Left forelimb (tissue), 1 donor: ENCODE data around the gene OTUB2.

Experiments used
- DNase-seq: peaks from one replicate; pipeline ENCODE4 v3.0.0-alpha.2; 2018; ENCODE audit warnings: low spot score

Gene OTUB2

GRCh38 chr14:93997082-93997481 lies 29.1 kb upstream of the OTUB2 start, which contains the start of gene CCDC197:
CCDC197 (plus strand) TSS chr14:93997301; CDS start chr14:93998132, 831 bp downstream.
- no peak for DNase-seq

GRCh38 chr14:93997916-93998870 lies 27.9 kb upstream of the OTUB2 start:
- DNase-seq, result no peak

- DNase-seq, result no peak
Observed at GRCh38 chr14:93998871-93999403, 27.2 kb upstream of the OTUB2 start.

GRCh38 chr14:93999573-93999972 lies 26.6 kb upstream of the OTUB2 start:
- no peak for DNase-seq

- DNase-seq, result no peak
Observed at GRCh38 chr14:94000267-94000666, 25.9 kb upstream of the OTUB2 start.

- DNase-seq, result no peak
Observed at GRCh38 chr14:94001016-94001415, 25.1 kb upstream of the OTUB2 start.

GRCh38 chr14:94001501-94002396 lies 24.4 kb upstream of the OTUB2 start:
- no peak for DNase-seq

- DNase-seq, result no peak
Observed at GRCh38 chr14:94003397-94003796, 22.7 kb upstream of the OTUB2 start.

GRCh38 chr14:94004015-94004414 lies 22.1 kb upstream of the OTUB2 start:
- DNase-seq, result no peak

- no peak for DNase-seq
Observed at GRCh38 chr14:94005324-94006073, 20.6 kb upstream of the OTUB2 start.

- DNase-seq, result no peak
Observed at GRCh38 chr14:94008234-94008633, 17.9 kb upstream of the OTUB2 start.

GRCh38 chr14:94009767-94010166 lies 16.4 kb upstream of the OTUB2 start:
- no peak for DNase-seq

GRCh38 chr14:94010625-94011024 lies 15.5 kb upstream of the OTUB2 start:
- DNase-seq, result no peak

- DNase-seq, result no peak
Observed at GRCh38 chr14:94011795-94012194, 14.3 kb upstream of the OTUB2 start.

- DNase-seq, result no peak
Observed at GRCh38 chr14:94014382-94014781, 11.8 kb upstream of the OTUB2 start.

- DNase-seq, result no peak
Observed at GRCh38 chr14:94015223-94015622, 10.9 kb upstream of the OTUB2 start.

GRCh38 chr14:94016446-94016976 lies 9.6 kb upstream of the OTUB2 start:
- DNase-seq, result no peak

- DNase-seq, result no peak
Observed at GRCh38 chr14:94018308-94018707, 7.8 kb upstream of the OTUB2 start.

- DNase-seq, result no peak
Observed at GRCh38 chr14:94019329-94019728, 6.8 kb upstream of the OTUB2 start.

GRCh38 chr14:94020267-94020666 lies 5.9 kb upstream of the OTUB2 start:
- no peak for DNase-seq

- no peak for DNase-seq
Observed at GRCh38 chr14:94021001-94021400, 5.1 kb upstream of the OTUB2 start.
